KMS-11 (cell line): ENCODE measurements around the gene LINC00305.

ENCODE experiments used
- H2AFZ ChIP-seq: fragments of 200-600 bp; sonication (generic); 2 replicates; pipeline ENCODE4 v1.6.1; 2016; ENCODE audit warnings: antibody characterized with exemption, mixed run types, low read depth
- H3K27ac ChIP-seq: fragments of 200-600 bp; sonication (generic); 2 replicates; pipeline ENCODE4 v1.6.1; 2016; ENCODE audit warnings: mild to moderate bottlenecking, mixed run types
- H3K27me3 ChIP-seq: fragments of 200-600 bp; sonication (generic); 2 replicates; pipeline ENCODE4 v1.6.1; 2017; ENCODE audit warnings: mild to moderate bottlenecking, low read depth, mixed run types, moderate library complexity; ENCODE audit not compliant: insufficient read depth
- H3K36me3 ChIP-seq: fragments of 200-600 bp; sonication (generic); 2 replicates; pipeline ENCODE4 v1.6.1; 2017; ENCODE audit warnings: mild to moderate bottlenecking, mixed run types; ENCODE audit not compliant: insufficient read depth
- H3K4me1 ChIP-seq: fragments of 200-600 bp; sonication (generic); 2 replicates; pipeline ENCODE4 v1.6.1; 2016; ENCODE audit warnings: mild to moderate bottlenecking, low read depth, mixed run types; ENCODE audit not compliant: poor library complexity, severe bottlenecking
- H3K4me2 ChIP-seq: fragments of 200-600 bp; sonication (generic); 2 replicates; pipeline ENCODE4 v1.7.0; 2016; ENCODE audit warnings: mild to moderate bottlenecking, mixed run types
- H3K4me3 ChIP-seq: fragments of 200-600 bp; sonication (generic); IDR thresholded peaks from 2 replicates; pipeline ENCODE4 v1.6.1; 2017; ENCODE audit warnings: low read depth, low read length, mixed read lengths; ENCODE audit not compliant: insufficient read depth
- H3K79me2 ChIP-seq: fragments of 200-600 bp; sonication (generic); 2 replicates; pipeline ENCODE4 v1.6.1; 2016; ENCODE audit warnings: low read depth, mixed run types; ENCODE audit not compliant: insufficient read depth
- H3K9ac ChIP-seq: fragments of 200-600 bp; sonication (generic); 2 replicates; pipeline ENCODE4 v1.6.1; 2016; ENCODE audit warnings: mild to moderate bottlenecking, mixed run types
- H4K20me1 ChIP-seq: fragments of 200-600 bp; sonication (generic); 2 replicates; pipeline ENCODE4 v1.6.1; 2016; ENCODE audit warnings: mild to moderate bottlenecking, mixed run types; ENCODE audit not compliant: insufficient read depth
- TF ChIP-seq, protein P1 (sequence below): fragments of 200-600 bp; sonication (generic); conservative IDR thresholded peaks from 2 replicates; pipeline ENCODE4 v1.6.1; 2017; ENCODE audit warnings: low read depth, mild to moderate bottlenecking, antibody characterized with exemption, low read length, moderate library complexity, mixed read lengths

The LINC00305 gene

DNA sequence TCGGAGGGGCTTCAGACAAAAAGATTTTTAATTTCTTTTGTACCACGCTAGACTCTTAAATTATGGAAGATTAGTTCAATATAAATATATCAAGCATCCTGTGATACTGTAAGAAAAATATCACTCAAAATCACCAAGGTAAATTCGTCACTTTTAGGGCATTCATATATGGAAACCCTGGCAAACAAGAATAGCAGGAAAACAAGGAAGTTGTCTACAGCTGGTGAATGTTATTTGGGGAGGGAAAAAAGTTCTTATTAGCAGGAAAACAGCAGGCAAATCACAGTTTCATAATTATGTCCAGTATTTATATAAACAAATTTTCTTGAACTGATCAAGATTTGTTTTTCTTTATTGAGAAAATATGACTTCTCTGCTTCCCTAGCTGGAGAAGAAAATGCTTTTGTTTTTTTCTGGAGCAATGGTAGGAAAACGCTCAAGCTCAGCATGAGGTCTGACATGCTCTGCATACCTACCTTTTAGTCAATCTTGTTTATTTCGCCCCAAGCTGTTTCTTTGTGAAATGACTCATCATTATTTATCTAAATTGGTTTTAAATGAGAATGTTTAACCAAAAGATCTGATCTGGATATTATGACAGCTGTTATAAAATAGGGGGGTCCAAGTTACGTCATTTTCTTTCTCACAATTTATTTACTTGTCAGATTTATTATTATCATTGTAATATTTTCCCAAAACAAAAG is 14.7 kb downstream of the LINC00305 start:
- H3K79me2 ChIP-seq: no peaks in the 10 kb centered on the region
- TF ChIP-seq, protein P1, sequence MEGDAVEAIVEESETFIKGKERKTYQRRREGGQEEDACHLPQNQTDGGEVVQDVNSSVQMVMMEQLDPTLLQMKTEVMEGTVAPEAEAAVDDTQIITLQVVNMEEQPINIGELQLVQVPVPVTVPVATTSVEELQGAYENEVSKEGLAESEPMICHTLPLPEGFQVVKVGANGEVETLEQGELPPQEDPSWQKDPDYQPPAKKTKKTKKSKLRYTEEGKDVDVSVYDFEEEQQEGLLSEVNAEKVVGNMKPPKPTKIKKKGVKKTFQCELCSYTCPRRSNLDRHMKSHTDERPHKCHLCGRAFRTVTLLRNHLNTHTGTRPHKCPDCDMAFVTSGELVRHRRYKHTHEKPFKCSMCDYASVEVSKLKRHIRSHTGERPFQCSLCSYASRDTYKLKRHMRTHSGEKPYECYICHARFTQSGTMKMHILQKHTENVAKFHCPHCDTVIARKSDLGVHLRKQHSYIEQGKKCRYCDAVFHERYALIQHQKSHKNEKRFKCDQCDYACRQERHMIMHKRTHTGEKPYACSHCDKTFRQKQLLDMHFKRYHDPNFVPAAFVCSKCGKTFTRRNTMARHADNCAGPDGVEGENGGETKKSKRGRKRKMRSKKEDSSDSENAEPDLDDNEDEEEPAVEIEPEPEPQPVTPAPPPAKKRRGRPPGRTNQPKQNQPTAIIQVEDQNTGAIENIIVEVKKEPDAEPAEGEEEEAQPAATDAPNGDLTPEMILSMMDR: no peak
- no peaks in the 10 kb centered on the region for H4K20me1 ChIP-seq
- no peak overlapping the region for H3K4me2 ChIP-seq
- H3K36me3 ChIP-seq: no peaks in the 10 kb centered on the region
- H3K4me1 ChIP-seq: no peaks in the 10 kb centered on the region
- H3K27me3 ChIP-seq: no peaks in the 10 kb centered on the region
- H3K9ac ChIP-seq: no peak overlapping the region
- H2AFZ ChIP-seq: no peak overlapping the region
- H3K4me3 ChIP-seq: no peak overlapping the region
- H3K27ac ChIP-seq: no peak overlapping the region

DNA sequence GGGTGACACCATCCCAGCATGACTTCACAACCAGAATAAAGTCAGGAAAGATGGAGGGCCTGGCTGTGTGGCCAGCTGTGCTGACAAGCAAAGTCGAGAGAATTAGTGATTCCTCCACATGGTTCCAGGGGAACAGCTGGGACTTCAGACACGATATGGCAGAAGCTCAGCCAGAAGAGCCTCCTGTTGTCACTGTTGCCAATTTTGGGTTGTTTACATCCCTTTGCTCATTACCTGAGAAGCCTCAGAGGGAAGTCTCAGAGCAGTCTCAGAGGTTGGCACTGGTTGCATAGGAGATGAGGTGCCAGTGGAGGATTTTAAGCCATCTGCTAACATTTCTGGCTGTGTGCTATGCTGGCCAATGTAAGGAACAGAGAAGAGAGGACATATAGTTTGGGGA is 16.0 kb downstream of the LINC00305 start:
- Histone ChIP-seq H3K4me3 (no peak overlapping the region), H3K27me3 (no peaks in the 10 kb centered on the region), H4K20me1 (no peaks in the 10 kb centered on the region), H3K4me2 (no peak overlapping the region), H3K79me2 (no peaks in the 10 kb centered on the region), H3K9ac (no peak overlapping the region), H3K27ac (no peak overlapping the region), H3K4me1 (no peaks in the 10 kb centered on the region), H2AFZ (no peak overlapping the region), H3K36me3 (no peaks in the 10 kb centered on the region)
- TF ChIP-seq, protein P1: no peak

DNA sequence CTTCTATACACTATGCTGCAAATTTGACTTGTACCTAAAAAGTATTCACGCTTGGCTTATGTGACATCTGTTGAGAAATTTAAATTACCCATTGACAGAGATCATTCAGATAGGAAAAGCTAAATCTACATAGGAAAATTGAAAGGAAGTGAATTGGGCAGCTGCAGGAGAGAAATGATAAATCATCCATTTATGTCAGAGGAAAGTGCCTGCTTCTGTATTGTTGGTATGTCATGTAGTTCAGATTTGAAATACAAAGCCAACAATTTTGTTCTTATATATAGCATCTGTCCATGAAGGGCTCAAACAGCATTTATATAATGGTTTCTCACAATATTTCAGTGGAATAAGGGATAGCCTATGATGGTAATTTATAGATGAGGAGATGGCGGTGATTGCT is 17.6 kb downstream of the LINC00305 start:
- Histone ChIP-seq H3K27ac (no peak overlapping the region), H3K36me3 (no peaks in the 10 kb centered on the region), H3K4me3 (no peak overlapping the region), H3K4me1 (no peaks in the 10 kb centered on the region), H3K27me3 (no peaks in the 10 kb centered on the region), H3K79me2 (no peaks in the 10 kb centered on the region), H3K9ac (no peak overlapping the region), H2AFZ (no peak overlapping the region), H4K20me1 (no peaks in the 10 kb centered on the region), H3K4me2 (no peak overlapping the region)
- TF ChIP-seq, protein P1: no peak

DNA sequence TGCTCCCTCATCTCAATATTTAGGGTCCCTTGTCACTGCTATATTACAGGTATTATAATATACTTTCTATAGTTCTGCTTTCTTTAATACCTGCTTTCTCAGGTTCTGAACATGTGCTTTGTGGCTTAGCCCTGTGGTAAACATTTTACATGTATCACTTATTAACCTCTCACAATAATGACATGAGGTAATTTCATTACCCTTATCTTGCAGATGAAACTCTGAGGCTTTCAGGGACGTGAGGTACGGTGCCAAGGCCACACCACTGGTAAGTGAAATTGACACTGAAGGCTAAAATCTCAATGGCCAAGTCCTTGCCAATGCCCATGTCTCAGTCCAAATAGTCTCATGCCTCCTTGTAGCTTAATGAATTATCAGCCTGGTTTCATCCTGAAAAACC is 21.7 kb downstream of the LINC00305 start:
- Histone ChIP-seq H3K4me2 (no peak overlapping the region), H3K79me2 (no peaks in the 10 kb centered on the region), H3K27ac (no peak overlapping the region), H3K9ac (no peak overlapping the region), H3K36me3 (no peaks in the 10 kb centered on the region), H3K4me1 (no peaks in the 10 kb centered on the region), H4K20me1 (no peaks in the 10 kb centered on the region), H2AFZ (no peak overlapping the region), H3K4me3 (no peak overlapping the region), H3K27me3 (no peaks in the 10 kb centered on the region)
- TF ChIP-seq, protein P1: no peak
